GM12875 (cell line): ENCODE results near the gene MARCHF10.

Source experiments
- H3K4me3 ChIP-seq: one replicate; pipeline ENCODE4 v1.5.1; 2011; ENCODE audit warnings: low read depth, low read length, control low read depth
- CTCF ChIP-seq: IDR thresholded peaks from 2 replicates; pipeline ENCODE4 v1.5.1; 2011; ENCODE audit warnings: low read depth, mild to moderate bottlenecking, control low read depth, inconsistent platforms, low read length, moderate library complexity, borderline replicate concordance; ENCODE audit not compliant: insufficient read depth

MARCHF10 gene

GRCh38 chr17:62690168-62690897, 117.8 kb downstream of the MARCHF10 start:
- H3K4me3 ChIP-seq = no peak overlapping the region
- no peak for TF ChIP-seq CTCF

- no peak overlapping the region for H3K4me3 ChIP-seq
- no peak for TF ChIP-seq CTCF
Measured at GRCh38 chr17:62689441-62690167, 118.5 kb downstream of the MARCHF10 start.

- no peak overlapping the region for H3K4me3 ChIP-seq
- no peak for TF ChIP-seq CTCF
Measured at GRCh38 chr17:62688398-62689160, 119.5 kb downstream of the MARCHF10 start.

GRCh38 chr17:62687997-62688396, 120.1 kb downstream of the MARCHF10 start:
- no peak for TF ChIP-seq CTCF
- H3K4me3 ChIP-seq = no peak overlapping the region

DNA sequence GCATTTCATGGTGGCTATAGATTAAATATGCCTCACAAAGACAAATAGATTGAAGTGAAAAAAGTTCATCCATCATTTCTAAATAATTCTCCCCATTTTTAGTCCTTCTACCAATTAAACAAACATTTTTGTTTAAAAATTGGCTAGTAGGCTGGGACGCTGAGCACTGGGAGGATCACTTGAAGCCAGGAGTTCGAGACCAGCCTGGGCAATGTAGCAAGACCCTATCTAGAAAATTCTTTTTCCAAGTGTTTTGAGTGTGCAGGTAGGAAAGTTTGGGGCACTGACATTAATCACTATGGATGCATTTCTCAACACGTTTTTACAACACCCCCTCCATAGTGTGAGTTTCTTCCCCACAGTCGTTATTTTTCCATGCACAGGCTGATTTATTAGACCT, 123.9 kb downstream of the MARCHF10 start:
- TF ChIP-seq CTCF = no peak
- no peak overlapping the region for H3K4me3 ChIP-seq

DNA sequence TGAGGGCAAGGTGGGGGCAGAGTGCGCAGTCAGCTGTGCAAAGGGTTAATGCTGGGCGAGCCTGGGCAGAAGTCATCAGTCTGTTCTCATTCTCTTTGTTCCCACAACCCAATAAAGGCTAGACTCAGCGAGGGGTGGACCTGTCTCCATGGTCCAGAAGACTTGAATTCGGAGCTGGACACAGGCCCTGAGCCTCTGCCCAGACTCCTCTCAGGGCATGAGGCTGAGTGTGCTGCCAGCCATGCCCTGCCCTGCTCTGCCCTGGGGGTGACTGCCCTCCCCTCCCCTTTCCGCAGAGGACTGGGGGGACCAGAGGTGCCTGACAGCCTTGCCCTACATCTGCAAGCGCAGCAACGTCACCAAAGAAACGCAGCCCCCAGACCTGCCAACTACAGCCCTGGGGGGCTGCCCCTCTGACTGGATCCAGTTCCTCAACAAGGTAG, 126.2 kb downstream of the MARCHF10 start:
- H3K4me3 ChIP-seq = no peak overlapping the region
- TF ChIP-seq CTCF = no peak
